Measurements from ENCODE around the gene MFSD2B. TPM values are rescaled to one million over a fixed set of nuclear protein-coding genes. Genes with fewer than 3 reads are reported as not detected.

The MFSD2B gene
- total RNA-seq, 1 experiment from 2014 or later = 0.42 TPM

GRCh38 chr2:24007693-24008092, 2.2 kb upstream of the MFSD2B start (continued):
- TF ChIP-seq, protein P1, sequence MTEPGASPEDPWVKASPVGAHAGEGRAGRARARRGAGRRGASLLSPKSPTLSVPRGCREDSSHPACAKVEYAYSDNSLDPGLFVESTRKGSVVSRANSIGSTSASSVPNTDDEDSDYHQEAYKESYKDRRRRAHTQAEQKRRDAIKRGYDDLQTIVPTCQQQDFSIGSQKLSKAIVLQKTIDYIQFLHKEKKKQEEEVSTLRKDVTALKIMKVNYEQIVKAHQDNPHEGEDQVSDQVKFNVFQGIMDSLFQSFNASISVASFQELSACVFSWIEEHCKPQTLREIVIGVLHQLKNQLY (CRISPR knock-in tag; IDR thresholded peaks at IDR 0.05) = no peak
- TF ChIP-seq SMAD3 (CRISPR knock-in tag; IDR thresholded peaks at IDR 0.05; ENCODE audit: borderline replicate concordance) (no peak), ZNF512 (CRISPR knock-in tag; IDR thresholded peaks at IDR 0.05; ENCODE audit: borderline replicate concordance) (no peak), TCF7 (CRISPR knock-in tag; IDR thresholded peaks at IDR 0.05; ENCODE audit: low read depth) (no peak), FOXJ3 (CRISPR knock-in tag; IDR thresholded peaks at IDR 0.05; ENCODE audit: borderline replicate concordance) (no peak), NR1H2 (CRISPR knock-in tag; IDR thresholded peaks at IDR 0.05) (no peak), ZNF263 (CRISPR knock-in tag; IDR thresholded peaks at IDR 0.05; ENCODE audit: low read depth) (no peak), ELF4 (CRISPR knock-in tag; IDR thresholded peaks at IDR 0.05; ENCODE audit: low read depth) (no peak), RORB (CRISPR knock-in tag; IDR thresholded peaks at IDR 0.05) (no peak), E2F5 (CRISPR knock-in tag; IDR thresholded peaks at IDR 0.05) (no peak)
- TF ChIP-seq, protein P2, sequence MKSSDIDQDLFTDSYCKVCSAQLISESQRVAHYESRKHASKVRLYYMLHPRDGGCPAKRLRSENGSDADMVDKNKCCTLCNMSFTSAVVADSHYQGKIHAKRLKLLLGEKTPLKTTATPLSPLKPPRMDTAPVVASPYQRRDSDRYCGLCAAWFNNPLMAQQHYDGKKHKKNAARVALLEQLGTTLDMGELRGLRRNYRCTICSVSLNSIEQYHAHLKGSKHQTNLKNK (CRISPR knock-in tag; IDR thresholded peaks at IDR 0.05) = no peak

DNA sequence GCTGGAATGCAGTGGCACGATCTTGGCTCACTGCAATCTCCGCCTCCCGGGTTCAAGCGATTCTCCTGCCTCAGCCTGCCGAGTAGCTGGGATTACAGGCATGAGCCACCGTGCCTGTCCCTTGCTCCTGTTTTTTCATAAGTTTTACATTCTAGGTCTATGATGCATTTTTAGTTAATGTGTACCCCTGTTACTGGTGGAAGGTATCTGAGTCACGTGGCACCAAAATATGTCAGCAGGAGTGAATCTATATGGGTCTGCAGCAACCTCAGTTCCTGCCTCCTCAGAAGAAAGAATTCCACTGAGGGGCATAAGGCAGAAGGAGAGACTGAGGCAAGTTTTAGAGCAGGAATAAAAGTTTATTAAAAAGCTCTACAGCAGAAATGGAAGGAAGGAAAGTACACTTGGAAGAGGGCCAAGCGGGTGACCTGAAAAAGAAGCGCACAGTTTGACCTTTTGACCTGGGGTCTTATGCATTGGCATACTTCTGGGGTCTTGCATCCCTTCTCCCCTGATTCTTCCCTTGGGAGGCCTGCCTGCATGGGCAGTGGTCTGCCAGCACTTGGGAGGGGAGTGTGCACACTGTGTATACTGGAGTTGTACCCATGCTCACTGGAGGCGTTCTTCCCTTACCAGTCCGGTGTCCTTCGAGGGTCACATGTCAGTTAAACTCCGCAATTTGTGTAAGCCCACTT, 1.1 kb upstream of the MFSD2B start:
- DNase-seq (ENCODE audit: low spot score) (no peak), ATAC-seq (no peak)
- no peak for TF ChIP-seq E2F4 (CRISPR knock-in tag; IDR thresholded peaks at IDR 0.05; ENCODE audit: borderline replicate concordance, low read depth)
- TF ChIP-seq, protein P3, sequence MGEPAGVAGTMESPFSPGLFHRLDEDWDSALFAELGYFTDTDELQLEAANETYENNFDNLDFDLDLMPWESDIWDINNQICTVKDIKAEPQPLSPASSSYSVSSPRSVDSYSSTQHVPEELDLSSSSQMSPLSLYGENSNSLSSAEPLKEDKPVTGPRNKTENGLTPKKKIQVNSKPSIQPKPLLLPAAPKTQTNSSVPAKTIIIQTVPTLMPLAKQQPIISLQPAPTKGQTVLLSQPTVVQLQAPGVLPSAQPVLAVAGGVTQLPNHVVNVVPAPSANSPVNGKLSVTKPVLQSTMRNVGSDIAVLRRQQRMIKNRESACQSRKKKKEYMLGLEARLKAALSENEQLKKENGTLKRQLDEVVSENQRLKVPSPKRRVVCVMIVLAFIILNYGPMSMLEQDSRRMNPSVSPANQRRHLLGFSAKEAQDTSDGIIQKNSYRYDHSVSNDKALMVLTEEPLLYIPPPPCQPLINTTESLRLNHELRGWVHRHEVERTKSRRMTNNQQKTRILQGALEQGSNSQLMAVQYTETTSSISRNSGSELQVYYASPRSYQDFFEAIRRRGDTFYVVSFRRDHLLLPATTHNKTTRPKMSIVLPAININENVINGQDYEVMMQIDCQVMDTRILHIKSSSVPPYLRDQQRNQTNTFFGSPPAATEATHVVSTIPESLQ (CRISPR knock-in tag; IDR thresholded peaks at IDR 0.05) = no peak
- H3K4me1 Mint-ChIP-seq = peaks cover 21% of the 10 kb centered on the region
- H3K27ac Mint-ChIP-seq = no peak overlapping the region
- peak overlapping the region; percentile 54 for H3K4me3 Mint-ChIP-seq
- ChIA-PET POLR2A (interaction anchor here (1.0 kb wide), 1 partner anchor 81 kb away, joined by 3 read pairs; no protein-coding TSS in a partner anchor), CTCF (interaction anchor here (1.5 to 2.4 kb wide), 2 partner anchors 51 to 82 kb away, joined by 3 to 15 read pairs; partner anchors contain the start of gene ATAD2B)
- H3K9me3 Mint-ChIP-seq = no peaks in the 10 kb centered on the region
- H3K36me3 Mint-ChIP-seq = no peaks in the 10 kb centered on the region
- H3K27me3 Mint-ChIP-seq (ENCODE audit: low read depth) = peaks cover 9% of the 10 kb centered on the region

GRCh38 chr2:24009367-24009679, 562 bp upstream of the MFSD2B start:
- Mint-ChIP-seq H3K4me3 (peak overlapping the region; percentile 54), H3K27ac (no peak overlapping the region), H3K27me3 (ENCODE audit: low read depth) (peaks cover 9% of the 10 kb centered on the region), H3K36me3 (no peaks in the 10 kb centered on the region), H3K9me3 (no peaks in the 10 kb centered on the region), H3K4me1 (peaks cover 21% of the 10 kb centered on the region)
- CTCF ChIA-PET = interaction anchor here (1.3 to 2.4 kb wide), 3 partner anchors 13 to 82 kb away, joined by 3 to 15 read pairs (median 3); partner anchors contain the start of gene ATAD2B
- DNase-seq (ENCODE audit: low spot score) (no peak), ATAC-seq (peak; percentile 12)
- TF ChIP-seq GTF2I (CRISPR knock-in tag; conservative IDR thresholded peaks at IDR 0.05) (no peak), NR2C2 (CRISPR knock-in tag; IDR thresholded peaks at IDR 0.05) (no peak)
- TF ChIP-seq, protein P4, sequence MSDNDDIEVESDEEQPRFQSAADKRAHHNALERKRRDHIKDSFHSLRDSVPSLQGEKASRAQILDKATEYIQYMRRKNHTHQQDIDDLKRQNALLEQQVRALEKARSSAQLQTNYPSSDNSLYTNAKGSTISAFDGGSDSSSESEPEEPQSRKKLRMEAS (CRISPR knock-in tag; IDR thresholded peaks at IDR 0.05) = peak; percentile 29
- POLR2A ChIA-PET = interaction anchor here (1.0 kb wide), 1 partner anchor 82 kb away, joined by 3 read pairs; no protein-coding TSS in a partner anchor

Data from WTC11 (cell line).